ENCODE data around the gene CRTAC1. TPM values are rescaled to one million over a fixed set of nuclear protein-coding genes. Genes with fewer than 3 reads are reported as not detected.

CRTAC1 gene
- total and polyA plus RNA-seq, 9 of the 15 experiments (the other 6 are each of a cell fraction or from before 2014, with no cell fraction given) = not detected

DNA sequence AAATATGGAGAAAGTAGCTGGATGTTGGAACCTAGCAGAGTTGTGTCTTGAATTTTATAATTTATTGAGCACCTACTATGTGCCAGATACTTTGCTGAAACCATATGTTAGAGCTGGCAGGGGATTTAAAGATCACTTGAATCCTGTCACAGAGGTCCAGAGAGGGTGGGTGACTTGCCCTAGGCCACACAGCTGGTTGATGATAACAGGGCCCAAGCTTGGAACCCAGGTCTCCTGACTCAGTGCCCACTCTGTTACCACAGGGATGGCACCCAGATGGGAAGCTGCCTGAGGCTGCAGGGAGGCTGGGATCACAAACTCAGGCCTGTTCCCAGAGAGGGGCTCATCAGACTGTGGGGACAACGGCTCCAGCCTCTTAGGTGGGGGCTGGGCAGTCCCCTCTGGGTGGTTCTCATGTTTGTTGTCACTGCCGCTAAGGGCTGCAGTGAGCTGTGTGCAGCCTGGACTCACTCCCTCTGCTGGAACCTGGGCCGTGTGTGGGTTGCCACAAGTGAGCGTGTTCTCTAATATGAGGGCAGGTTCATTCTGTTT, 162.2 kb downstream of the CRTAC1 start:
- Histone ChIP-seq H3K4me1 (replicated peaks in 1 of 2; ENCODE audit: control insufficient read depth in 2 of 2, insufficient read depth in 2 of 2, low read length in 2 of 2) (peaks cover 5 to 16% of the 10 kb centered on the region in 2 experiments; a peak in 3 of 5 replicates), H3K36me3 (ENCODE audit: control insufficient read depth, insufficient read depth, low read length) (no peaks in the 10 kb centered on the region), H3K79me2 (ENCODE audit: control insufficient read depth, insufficient read depth, low read length) (no peaks in the 10 kb centered on the region), H3K4me2 (ENCODE audit: insufficient read depth, low read length) (no peak overlapping the region), H3K27me3 (ENCODE audit: control insufficient read depth in 2 of 2, insufficient read depth in 2 of 2, low read length in 2 of 2) (peaks cover 8 to 43% of the 10 kb centered on the region in 2 experiments; a peak in 4 of 5 replicates), H2AFZ (ENCODE audit: low read depth, low read length) (no peak overlapping the region), H4K20me1 (replicated peaks; ENCODE audit: control insufficient read depth, insufficient read depth, low read length) (no peaks in the 10 kb centered on the region; the same call in 1 of the 2 replicates), H3K9me3 (replicated peaks; ENCODE audit: control insufficient read depth, insufficient read depth, low read depth, low read length) (no peaks in the 10 kb centered on the region), H3K9me1 (ENCODE audit: control insufficient read depth, insufficient read depth, low read length) (no peaks in the 10 kb centered on the region), H3K27ac (ENCODE audit: extremely low read depth, low read depth, low read length) (no peak overlapping the region), H3K9ac (ENCODE audit: insufficient read depth in 1 of 2, low read depth in 2 of 2, low read length in 2 of 2) (no peak overlapping the region), H3K4me3 (no peak overlapping the region)
- POLR2A ChIA-PET = interaction anchor here (0.6 kb wide), 1 partner anchor 54 kb away, joined by 3 read pairs; no protein-coding TSS in a partner anchor
- in situ Hi-C loops (cut with MboI) = loop anchor here (25.0 kb wide), 1 partner anchor 106 kb away; the partner anchor contains the start of gene SFRP5
- WGBS (ENCODE audit: insufficient coverage, low coverage, missing lambda C conversion rate) = 58% methylated on average over 4 of the region's 4 CpGs
- intact Hi-C loops (cut with micrococcal nuclease) = no loop called here
- DNase-seq (ENCODE audit: extremely low read depth in 1 of 4, low spot score in 3 of 4) (no peak), ATAC-seq (no peak; the same call in 2 of the 3 replicates), FAIRE-seq (no peak)
- no TSS peak for BruUV-seq (replicated peaks)
- CTCF ChIA-PET (ENCODE audit: low intra/inter-chr PET ratio) = interaction anchor here (2.3 kb wide), 1 partner anchor 108 kb away, joined by 17 read pairs; no protein-coding TSS in a partner anchor
- TF ChIP-seq, protein P1, sequence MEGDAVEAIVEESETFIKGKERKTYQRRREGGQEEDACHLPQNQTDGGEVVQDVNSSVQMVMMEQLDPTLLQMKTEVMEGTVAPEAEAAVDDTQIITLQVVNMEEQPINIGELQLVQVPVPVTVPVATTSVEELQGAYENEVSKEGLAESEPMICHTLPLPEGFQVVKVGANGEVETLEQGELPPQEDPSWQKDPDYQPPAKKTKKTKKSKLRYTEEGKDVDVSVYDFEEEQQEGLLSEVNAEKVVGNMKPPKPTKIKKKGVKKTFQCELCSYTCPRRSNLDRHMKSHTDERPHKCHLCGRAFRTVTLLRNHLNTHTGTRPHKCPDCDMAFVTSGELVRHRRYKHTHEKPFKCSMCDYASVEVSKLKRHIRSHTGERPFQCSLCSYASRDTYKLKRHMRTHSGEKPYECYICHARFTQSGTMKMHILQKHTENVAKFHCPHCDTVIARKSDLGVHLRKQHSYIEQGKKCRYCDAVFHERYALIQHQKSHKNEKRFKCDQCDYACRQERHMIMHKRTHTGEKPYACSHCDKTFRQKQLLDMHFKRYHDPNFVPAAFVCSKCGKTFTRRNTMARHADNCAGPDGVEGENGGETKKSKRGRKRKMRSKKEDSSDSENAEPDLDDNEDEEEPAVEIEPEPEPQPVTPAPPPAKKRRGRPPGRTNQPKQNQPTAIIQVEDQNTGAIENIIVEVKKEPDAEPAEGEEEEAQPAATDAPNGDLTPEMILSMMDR (IDR thresholded peaks at IDR 0.05 in 2 of 3, conservative IDR thresholded peaks at IDR 0.05 in 1 of 3; ENCODE audit: insufficient read depth in 2 of 3, low read depth in 1 of 3, low read length in 3 of 3) = peak in 2 of 3 experiments; percentile 6 to 18; a peak in 1 of 6 replicates
- TF ChIP-seq CHD2 (IDR thresholded peaks at IDR 0.05; ENCODE audit: low read depth, low read length) (no peak), RBM25 (IDR thresholded peaks at IDR 0.05; ENCODE audit: low read depth, low read length, severe bottlenecking) (peak; percentile 53), ZNF766 (CRISPR knock-in tag; conservative IDR thresholded peaks at IDR 0.05) (no peak), HDAC1 (IDR thresholded peaks at IDR 0.05) (no peak), ZKSCAN1 (IDR thresholded peaks at IDR 0.05; ENCODE audit: low read depth, low read length) (0 out of 2 replicates have a peak, but pooled peaks have one; percentile 29), HLTF (IDR thresholded peaks at IDR 0.05) (no peak), SLC30A9 (CRISPR knock-in tag; IDR thresholded peaks at IDR 0.05) (no peak), ZFP36 (IDR thresholded peaks at IDR 0.05; ENCODE audit: low read depth, low read length, partially characterized antibody) (peak; percentile 21), ARID1B (IDR thresholded peaks at IDR 0.05) (no peak), BHLHE40 (IDR thresholded peaks at IDR 0.05; ENCODE audit: low read length) (no peak)
- TF ChIP-seq, protein P2, sequence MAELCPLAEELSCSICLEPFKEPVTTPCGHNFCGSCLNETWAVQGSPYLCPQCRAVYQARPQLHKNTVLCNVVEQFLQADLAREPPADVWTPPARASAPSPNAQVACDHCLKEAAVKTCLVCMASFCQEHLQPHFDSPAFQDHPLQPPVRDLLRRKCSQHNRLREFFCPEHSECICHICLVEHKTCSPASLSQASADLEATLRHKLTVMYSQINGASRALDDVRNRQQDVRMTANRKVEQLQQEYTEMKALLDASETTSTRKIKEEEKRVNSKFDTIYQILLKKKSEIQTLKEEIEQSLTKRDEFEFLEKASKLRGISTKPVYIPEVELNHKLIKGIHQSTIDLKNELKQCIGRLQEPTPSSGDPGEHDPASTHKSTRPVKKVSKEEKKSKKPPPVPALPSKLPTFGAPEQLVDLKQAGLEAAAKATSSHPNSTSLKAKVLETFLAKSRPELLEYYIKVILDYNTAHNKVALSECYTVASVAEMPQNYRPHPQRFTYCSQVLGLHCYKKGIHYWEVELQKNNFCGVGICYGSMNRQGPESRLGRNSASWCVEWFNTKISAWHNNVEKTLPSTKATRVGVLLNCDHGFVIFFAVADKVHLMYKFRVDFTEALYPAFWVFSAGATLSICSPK (IDR thresholded peaks at IDR 0.05; ENCODE audit: borderline replicate concordance) = no peak
